Ovary (tissue), 3 donors: Measurements from ENCODE around the gene SP140.

ENCODE experiments used
- CTCF ChIP-seq, 3 donors: fragments of 450-650 bp in 2 of 3; fragments of 200-600 bp in 1 of 3; IDR thresholded peaks; one replicate each; pipeline versions ENCODE4 v1.5.1 to v1.8.0; 2016 to 2022; ENCODE audit warnings: antibody characterized with exemption in 3 of 3, mild to moderate bottlenecking in 1 of 3
- EP300 ChIP-seq: sonication (generic); formaldehyde crosslinking; IDR thresholded peaks from one replicate; pipeline ENCODE4 v1.6.1; 2017; ENCODE audit warnings: antibody characterized with exemption
- POLR2A ChIP-seq: fragments of 450-650 bp; IDR thresholded peaks from one replicate; pipeline ENCODE4 v1.6.1; 2017; ENCODE audit warnings: antibody characterized with exemption, mild to moderate bottlenecking, moderate library complexity
- donor health status: DM: no; HTN: no; CAD: no.

GRCh38 chr2:230317366-230317765, 91.8 kb downstream of the SP140 start:
- no peak for TF ChIP-seq CTCF (IDR thresholded peaks at IDR 0.05)
- TF ChIP-seq EP300, result no peak
- TF ChIP-seq POLR2A, result no peak
